IPS-18a (cell line): Measurements from ENCODE around the gene MDFI.
A peak's percentile ranks its signal among the peaks of the same experiment; 100 is the strongest.

Source experiments
- H3K27ac ChIP-seq: one replicate; pipeline ENCODE4 v1.5.1; 2013; ENCODE audit warnings: low read length
- H3K27me3 ChIP-seq: one replicate; pipeline ENCODE4 v1.6.1; 2013; ENCODE audit warnings: mild to moderate bottlenecking, low read length; ENCODE audit not compliant: control insufficient read depth, insufficient read depth
- H3K36me3 ChIP-seq: one replicate; pipeline ENCODE4 v1.6.1; 2013; ENCODE audit warnings: low read depth, low read length; ENCODE audit not compliant: control insufficient read depth
- H3K4me1 ChIP-seq: one replicate; pipeline ENCODE4 v1.6.1; 2013; ENCODE audit warnings: low read depth, low read length; ENCODE audit not compliant: control insufficient read depth
- H3K4me3 ChIP-seq: one replicate; pipeline ENCODE4 v1.5.1; 2013; ENCODE audit warnings: low read length
- H3K9ac ChIP-seq: one replicate; pipeline ENCODE4 v1.6.1; 2013; ENCODE audit warnings: mild to moderate bottlenecking, low read length, moderate library complexity
- H3K9me3 ChIP-seq: one replicate; pipeline ENCODE4 v1.6.1; 2013; ENCODE audit warnings: low read depth, low read length; ENCODE audit not compliant: control insufficient read depth

The MDFI gene

DNA sequence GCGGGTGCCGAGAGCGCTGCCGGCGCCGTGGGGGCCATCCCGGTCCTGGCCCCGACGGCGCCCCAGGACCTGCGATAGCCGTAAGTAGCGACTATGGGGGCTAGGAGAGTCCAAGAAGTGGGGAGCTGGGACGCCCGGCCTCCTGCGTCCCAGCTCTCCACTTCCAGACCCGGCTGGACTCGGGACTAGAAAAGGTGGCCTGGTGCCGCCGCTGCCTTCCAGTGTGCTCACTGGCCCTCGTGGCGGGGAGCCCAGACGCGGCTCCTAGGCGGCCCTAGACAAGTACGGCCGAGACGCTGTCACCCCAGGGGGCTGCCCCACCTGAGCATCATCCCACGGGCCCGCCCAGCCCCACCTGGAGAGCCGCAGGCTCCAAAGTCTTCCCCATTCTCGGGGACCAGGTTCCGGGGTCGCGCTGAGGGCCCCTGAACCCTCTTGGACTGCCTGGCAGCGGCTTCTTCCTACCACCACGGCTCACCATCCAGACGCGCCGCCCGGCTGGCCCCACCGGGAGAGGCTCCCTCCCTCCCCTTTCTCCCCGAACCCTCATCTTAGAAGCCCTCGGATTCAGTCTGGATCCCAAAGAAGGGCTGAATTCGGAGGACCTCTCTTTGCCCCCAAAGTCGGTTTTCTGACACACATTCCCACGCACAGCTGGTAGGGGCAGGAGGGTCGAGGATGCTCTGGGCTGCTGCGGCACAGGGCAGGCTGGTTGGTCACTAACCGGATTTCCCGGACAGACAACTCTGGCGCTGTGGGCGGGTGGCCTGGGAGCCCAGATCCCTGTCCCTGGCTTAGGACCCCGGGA is 870 bp upstream of the MDFI start:
- Histone ChIP-seq H3K9ac (no peak overlapping the region), H3K27ac (no peak overlapping the region), H3K4me3 (peak overlapping the region; percentile 81), H3K9me3 (no peaks in the 10 kb centered on the region), H3K27me3 (peaks cover 84% of the 10 kb centered on the region), H3K4me1 (peaks cover 14% of the 10 kb centered on the region), H3K36me3 (no peaks in the 10 kb centered on the region)

DNA sequence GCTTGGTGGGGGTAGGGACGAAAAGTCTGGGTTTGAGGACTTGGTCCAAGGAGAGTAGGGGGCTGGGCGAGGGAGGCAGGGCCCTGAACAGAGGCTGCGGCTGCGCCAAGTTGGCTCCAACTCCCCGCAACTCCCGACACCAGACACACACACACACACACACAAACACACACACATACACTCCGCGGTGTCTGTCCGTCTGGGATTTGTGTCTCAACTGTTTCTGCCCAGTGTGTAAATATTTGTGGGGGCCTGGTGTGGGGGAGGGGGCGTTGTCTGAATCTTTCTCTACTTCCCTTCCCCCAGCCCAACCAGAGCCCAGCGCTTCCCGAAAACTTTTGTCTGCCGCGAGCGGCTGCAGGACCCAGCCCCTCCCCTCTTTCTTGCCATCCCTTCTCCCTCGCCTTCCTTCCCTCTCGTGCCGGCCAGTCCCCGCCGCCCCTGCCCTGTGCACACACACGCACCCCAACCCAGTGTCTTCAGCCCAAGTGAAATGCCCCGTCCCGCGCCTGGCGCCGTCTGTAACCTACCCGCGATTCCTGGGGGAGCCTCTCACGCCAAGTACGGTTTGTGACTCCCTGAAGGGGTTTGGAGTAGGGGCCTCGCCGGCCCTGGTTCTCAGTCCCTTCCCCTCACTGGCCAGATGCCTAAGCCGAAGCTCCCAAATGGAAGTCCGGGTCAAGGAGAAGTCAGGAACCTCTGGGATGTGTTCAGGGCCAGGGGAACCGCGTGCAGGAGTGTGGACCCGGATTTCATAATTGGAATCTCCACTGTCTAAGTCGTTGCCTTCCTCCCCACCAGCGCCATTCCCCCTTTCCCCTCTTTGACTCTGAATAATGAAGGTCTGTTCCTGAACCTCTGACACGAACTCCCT is 904 bp downstream of the MDFI start:
- H3K27me3 ChIP-seq: peaks cover 78% of the 10 kb centered on the region
- no peaks in the 10 kb centered on the region for H3K36me3 ChIP-seq
- no peaks in the 10 kb centered on the region for H3K9me3 ChIP-seq
- peak overlapping the region; percentile 81 for H3K4me3 ChIP-seq
- H3K4me1 ChIP-seq: peaks cover 14% of the 10 kb centered on the region
- peak overlapping the region; percentile 35 for H3K9ac ChIP-seq
- H3K27ac ChIP-seq: no peak overlapping the region

DNA sequence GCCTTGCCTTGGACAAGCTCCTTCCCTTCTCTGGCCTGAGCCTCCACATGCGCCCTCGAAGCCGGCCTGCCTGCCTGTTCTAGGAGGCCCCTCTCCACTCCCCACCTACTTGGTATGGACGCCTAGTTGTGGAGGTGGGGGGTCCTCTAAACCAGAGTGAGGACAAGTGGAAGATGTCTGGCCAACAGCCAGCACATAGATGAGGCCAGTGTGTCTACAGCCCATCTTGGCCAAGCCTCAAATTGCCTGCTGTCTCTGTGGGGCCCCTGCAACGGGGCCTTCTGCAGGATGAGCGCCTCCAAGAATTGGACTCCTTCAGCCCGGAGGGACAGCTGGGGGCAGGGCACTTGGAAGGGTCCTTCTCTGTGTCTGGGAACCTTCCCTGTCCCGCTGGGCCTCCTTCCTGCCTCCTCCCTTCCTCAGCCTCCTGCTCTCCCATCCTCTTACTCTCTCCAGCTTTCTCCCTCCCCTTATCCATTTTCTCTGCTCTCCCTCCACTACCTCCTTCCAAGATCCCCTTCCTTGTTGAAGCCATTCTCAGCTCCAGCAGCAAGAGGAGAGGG is 1.6 kb downstream of the MDFI start:
- Histone ChIP-seq H3K27ac (no peak overlapping the region), H3K27me3 (peaks cover 72% of the 10 kb centered on the region), H3K9me3 (no peaks in the 10 kb centered on the region), H3K9ac (peak overlapping the region; percentile 35), H3K36me3 (no peaks in the 10 kb centered on the region), H3K4me1 (peaks cover 21% of the 10 kb centered on the region), H3K4me3 (peak overlapping the region; percentile 81)

DNA sequence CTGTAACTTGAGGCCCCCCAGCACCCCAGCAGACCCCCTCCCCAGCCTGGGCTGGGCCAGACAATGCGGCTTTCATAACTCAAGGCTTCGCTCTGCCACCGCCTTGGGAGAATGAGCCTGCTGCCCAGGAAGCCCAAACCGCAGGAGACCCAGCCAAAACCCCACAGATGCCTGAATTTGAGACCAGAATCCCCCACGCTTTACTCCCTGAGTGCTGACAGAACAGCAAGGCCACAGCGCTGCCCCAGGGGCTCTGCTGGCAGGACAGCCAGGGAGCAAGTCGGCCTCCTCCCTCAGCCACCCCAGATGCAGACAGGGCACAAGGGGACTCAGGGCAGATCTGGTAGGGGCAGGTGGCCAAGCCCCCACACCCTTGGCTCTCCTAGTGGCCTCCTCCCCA is 2.2 kb downstream of the MDFI start:
- Histone ChIP-seq H3K27ac (no peak overlapping the region), H3K9me3 (no peaks in the 10 kb centered on the region), H3K9ac (no peak overlapping the region), H3K4me1 (peaks cover 26% of the 10 kb centered on the region), H3K27me3 (peaks cover 72% of the 10 kb centered on the region), H3K4me3 (peak overlapping the region; percentile 81), H3K36me3 (no peaks in the 10 kb centered on the region)

DNA sequence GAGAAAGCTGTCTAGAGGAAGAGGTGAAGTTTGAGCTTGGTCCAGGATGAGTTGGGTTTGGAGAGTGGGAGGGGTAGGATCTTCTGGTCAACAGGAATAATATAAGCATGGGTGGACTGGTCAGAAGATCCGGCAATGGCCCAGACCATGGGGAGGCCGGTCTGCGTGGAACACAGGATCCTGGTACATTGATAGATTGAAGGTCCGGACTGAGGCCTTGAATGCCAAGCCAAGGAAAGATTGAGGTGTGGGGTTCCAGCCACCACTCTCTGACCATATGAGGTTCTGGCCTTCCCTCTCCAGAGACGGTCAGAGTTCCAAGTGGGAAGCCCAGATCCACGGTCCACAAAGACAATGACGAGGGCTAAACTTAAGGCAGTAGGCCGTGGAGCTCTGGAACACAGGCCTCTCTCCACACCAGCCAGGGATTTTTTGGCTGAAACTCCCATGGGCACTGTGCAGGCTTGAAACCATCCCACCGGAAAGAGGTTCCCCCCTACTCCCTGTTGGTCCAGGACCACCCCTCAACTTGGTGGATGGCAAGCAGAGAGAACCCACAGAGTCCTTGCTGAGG is 3.2 kb downstream of the MDFI start:
- Histone ChIP-seq H3K9ac (no peak overlapping the region), H3K36me3 (no peaks in the 10 kb centered on the region), H3K27me3 (peaks cover 70% of the 10 kb centered on the region), H3K4me3 (no peak overlapping the region), H3K27ac (no peak overlapping the region), H3K4me1 (peaks cover 30% of the 10 kb centered on the region), H3K9me3 (no peaks in the 10 kb centered on the region)

DNA sequence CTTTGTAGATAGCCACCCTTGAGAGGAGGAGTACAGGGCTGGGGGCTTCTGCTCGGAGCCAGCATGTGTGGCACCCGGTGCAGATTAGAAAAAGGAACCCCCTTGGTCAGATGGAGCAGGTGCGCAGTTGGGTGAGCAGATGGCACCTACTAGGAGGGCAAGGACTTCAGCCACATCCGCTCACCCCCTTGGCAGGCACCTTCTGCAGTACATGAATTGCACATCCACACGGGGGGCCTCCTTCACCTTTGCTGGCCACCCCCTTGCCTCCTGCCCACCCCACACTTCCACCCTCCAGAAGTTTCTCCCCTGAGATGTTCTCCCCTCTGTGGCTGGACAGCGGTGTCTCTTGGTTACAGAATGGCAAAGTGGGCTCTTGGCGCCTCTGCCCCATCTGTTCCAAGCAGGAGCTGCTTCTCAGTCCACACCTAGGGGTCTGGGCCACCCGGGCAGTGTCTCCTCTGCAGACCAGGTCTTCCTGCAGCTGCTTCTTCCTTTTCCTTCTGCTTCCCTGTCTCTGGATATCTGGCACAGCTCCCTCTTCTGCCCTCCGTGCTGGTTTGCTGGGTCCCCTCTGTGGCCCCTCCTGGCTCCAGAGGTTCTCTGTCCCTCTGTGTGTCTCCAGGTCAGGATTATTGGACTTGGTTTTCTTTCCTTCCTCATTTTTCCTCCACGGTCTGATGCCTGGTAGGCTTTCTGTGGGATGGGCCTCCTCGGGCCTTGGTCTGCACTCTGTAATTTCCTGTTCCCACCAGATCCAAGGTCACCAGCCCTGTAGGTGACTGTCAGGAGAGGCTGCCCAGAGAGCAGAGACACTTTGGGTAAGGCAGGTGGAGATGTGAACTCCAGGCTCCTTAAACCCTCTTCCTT is 4.1 kb downstream of the MDFI start:
- Histone ChIP-seq H3K9me3 (no peaks in the 10 kb centered on the region), H3K4me1 (peaks cover 30% of the 10 kb centered on the region), H3K9ac (no peak overlapping the region), H3K27me3 (peaks cover 61% of the 10 kb centered on the region), H3K4me3 (no peak overlapping the region), H3K27ac (no peak overlapping the region), H3K36me3 (no peaks in the 10 kb centered on the region)

DNA sequence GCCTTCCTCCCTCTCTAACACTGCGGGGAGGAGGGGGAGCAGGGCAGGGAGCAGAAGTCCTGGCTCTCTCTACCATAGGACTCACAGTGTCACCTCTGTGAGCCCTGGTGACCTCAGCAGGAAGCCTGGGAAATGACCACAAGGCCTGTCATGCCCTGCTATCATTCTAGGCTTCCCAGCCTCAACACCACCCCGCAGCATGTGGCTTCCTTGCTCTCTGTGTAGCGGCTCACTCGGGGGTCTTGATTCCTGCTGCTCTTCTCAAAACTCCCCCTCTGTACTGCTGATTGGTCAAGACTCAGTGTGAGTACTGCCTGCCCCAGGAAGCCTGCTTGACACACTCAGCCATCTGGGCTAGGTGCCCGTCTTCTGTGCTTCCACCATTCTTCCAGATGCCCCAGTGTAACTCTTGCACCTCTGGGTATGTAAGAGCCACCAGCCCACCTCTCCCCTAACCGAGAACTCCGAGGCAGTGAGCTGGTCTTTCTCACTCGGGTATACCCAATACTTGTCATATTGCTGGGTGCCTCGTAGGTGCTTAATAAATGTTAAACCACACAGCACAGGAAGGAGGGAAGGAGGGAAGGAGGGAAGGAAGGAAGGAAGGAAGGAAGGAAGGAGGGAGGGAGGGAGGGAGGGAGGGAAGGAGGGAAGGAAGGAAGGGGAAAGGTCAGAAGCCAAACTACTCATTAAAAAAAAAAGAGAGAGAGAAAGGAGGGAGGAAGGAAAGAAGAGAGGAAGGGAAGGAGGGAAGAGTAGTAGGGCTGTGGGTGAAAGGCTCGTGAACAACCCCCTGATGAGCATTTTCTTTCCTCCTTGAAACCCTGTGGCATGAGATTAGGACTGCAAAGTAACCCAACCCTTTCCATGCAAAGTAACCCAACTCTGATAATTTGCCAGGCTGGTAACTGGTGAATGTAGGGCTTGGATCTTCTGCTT is 5.0 kb downstream of the MDFI start:
- peaks cover 52% of the 10 kb centered on the region for H3K27me3 ChIP-seq
- no peak overlapping the region for H3K27ac ChIP-seq
- H3K4me3 ChIP-seq: no peak overlapping the region
- H3K4me1 ChIP-seq: peaks cover 30% of the 10 kb centered on the region
- no peak overlapping the region for H3K9ac ChIP-seq
- H3K9me3 ChIP-seq: no peaks in the 10 kb centered on the region
- no peaks in the 10 kb centered on the region for H3K36me3 ChIP-seq

DNA sequence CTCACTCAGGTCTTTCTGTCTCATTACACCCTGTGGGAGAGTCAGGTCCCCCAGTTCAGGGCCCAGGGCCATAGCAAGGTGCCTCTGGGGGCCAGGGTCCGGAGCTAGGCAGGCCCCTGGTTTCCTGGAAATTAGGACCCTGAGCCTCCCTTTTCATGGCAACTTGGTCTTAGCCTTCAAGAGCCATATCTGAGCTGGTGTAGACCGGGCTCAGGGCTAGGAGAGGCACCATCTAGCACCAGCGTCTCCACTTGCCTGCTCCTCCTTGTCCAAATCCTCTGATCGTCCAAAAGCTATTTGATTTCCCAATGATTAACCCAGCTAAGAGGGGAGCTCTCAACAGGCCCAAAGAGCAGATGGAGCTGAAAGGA is 5.6 kb downstream of the MDFI start:
- H3K9ac ChIP-seq: no peak overlapping the region
- H3K27ac ChIP-seq: no peak overlapping the region
- H3K4me3 ChIP-seq: no peak overlapping the region
- H3K27me3 ChIP-seq: peaks cover 52% of the 10 kb centered on the region
- peaks cover 30% of the 10 kb centered on the region for H3K4me1 ChIP-seq
- H3K9me3 ChIP-seq: no peaks in the 10 kb centered on the region
- H3K36me3 ChIP-seq: no peaks in the 10 kb centered on the region

DNA sequence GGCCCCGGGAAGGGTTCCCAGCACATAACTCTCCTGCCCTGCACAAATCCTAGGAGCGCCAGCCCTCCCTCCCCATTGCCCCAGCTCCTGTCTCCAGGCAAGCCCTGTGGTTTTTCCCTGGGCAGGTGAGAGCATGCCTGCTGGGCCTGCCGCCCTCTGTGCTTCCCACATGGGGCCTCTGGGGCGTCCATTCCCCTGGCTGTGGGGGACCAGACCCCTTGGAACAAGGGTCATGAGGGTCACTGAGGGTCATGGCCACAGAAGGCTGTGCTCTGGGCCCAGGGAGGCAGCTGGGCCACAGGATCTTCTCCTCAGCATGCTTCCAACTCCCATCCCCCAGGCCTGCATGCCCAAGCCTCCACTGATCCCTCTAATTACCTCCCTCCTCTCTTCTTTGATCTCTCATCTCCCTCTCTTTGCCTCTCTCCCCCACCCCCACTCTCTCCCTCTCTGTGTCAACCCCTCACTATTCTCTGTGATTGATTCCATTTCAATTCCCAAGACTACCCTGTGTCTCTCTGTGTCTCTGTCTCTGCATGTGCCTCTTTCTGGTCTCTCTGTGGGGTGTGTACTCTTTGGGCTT is 6.1 kb downstream of the MDFI start:
- Histone ChIP-seq H3K4me3 (no peak overlapping the region), H3K9ac (no peak overlapping the region), H3K27me3 (peaks cover 47% of the 10 kb centered on the region), H3K27ac (no peak overlapping the region), H3K9me3 (no peaks in the 10 kb centered on the region), H3K36me3 (no peaks in the 10 kb centered on the region), H3K4me1 (peaks cover 28% of the 10 kb centered on the region)
